ENCODE measurements around the gene PLXNA1.

DNA sequence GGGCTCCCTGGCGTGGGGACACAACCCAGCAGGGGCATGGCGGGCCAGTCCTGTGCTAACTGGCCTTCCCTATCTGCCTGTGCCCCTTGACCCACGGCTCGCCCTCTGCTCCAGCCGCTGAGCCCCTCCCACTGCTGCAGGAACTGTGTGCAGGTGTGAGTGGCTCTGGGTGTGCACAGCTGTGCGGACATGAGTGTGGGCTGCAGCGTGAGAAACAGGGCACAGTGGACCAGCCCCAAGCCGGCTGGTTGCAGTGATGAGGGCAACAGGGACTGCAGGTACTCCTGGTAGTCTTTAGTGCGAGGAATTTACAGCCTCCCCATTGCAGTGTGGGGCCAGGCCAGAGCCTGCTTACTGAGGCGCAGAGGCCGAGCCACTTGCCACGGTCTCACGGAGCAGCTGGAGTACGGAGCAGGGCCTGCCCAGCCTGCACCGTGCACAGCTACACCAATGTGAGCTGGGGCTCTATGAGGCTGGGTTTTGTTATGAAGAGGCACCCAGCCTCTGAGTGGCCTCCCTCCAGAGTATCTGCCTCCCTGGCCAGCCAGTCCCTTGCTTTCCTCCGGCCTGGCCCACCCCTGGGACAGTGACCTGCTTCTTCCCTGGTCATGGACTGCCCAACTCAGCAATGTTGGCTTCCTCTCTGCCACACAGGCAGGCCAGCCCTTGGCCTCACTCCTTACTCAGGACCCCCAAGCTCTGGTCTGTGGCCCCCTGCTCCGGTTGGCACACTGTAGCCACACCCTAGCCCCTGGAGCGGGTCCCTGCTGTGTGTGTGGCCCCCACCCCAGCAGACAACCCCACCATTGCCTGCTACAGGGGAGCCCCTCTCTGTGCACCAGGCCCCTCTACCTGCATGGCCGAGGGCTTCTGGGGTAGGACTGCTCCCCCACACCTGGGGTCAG, 47.8 kb downstream of the PLXNA1 start:
- TF ChIP-seq CTCF (IDR thresholded peaks at IDR 0.05) = no peak
- no peak for TF ChIP-seq EP300 (IDR thresholded peaks at IDR 0.05; ENCODE audit: low read depth)
- TF ChIP-seq POLR2A (IDR thresholded peaks at IDR 0.05) = no peak
- no peak for TF ChIP-seq POLR2AphosphoS5 (IDR thresholded peaks at IDR 0.05)

Data from transverse colon (tissue), 4 donors.